Glomerular visceral epithelial cell (primary cell): ENCODE measurements around the gene SLC26A11.
"Not testable (repeated sequence)": the region's sequence is repeated elsewhere in the genome, so short reads cannot be mapped to it uniquely, and the experiment has no call there.

Source experiments
- DNase-seq: peaks from one replicate; pipeline ENCODE4 v3.0.0-alpha.2; 2016; ENCODE audit errors: extremely low spot score

The SLC26A11 gene

DNA sequence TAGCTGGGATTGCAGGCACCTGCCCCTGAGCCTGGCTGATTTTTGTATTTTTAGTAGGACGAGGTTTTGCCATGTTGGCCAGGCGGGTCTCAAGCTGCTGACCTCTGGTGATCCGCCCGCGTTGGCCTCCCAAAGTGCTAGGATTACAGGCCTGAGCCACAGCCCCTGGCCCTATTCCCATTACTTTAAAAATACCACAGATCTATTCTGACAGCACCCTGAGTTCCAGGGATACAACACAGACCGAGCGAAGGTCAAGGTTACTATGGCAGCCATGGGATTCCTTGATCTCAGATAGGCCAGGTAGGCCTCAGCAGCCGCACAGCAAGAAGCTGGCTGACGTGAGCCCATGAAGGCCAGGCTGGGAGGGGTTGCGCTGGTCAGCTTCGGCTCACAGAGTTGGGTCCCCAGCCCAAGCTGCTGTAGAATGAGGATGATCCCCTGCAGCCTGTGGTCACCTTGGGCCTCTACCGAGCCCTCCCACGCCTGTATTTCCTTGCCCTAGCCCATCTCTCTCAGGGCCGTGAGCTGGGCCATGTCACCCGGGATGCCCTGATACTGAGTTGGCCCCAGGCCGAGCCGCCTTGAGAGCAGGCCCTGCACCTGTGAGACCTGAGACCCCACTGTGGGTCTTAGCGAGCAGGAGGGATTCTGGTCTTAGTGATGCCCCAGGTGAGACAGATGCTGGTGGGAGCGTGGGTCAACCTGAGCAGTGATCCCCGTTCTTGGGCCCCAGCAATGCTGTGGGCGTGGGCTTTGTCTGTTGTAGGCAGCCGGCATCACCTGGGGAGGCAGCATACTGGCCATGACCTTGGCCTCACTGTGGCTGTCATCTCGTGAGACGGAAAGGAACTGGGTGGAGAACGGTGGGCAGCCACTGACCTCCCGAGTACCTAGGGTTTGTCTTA is 23.6 kb downstream of the SLC26A11 start:
- no peak for DNase-seq

- not testable (repeated sequence) for DNase-seq
Measured at GRCh38 chr17:80244448-80244847, 24.2 kb downstream of the SLC26A11 start.

DNA sequence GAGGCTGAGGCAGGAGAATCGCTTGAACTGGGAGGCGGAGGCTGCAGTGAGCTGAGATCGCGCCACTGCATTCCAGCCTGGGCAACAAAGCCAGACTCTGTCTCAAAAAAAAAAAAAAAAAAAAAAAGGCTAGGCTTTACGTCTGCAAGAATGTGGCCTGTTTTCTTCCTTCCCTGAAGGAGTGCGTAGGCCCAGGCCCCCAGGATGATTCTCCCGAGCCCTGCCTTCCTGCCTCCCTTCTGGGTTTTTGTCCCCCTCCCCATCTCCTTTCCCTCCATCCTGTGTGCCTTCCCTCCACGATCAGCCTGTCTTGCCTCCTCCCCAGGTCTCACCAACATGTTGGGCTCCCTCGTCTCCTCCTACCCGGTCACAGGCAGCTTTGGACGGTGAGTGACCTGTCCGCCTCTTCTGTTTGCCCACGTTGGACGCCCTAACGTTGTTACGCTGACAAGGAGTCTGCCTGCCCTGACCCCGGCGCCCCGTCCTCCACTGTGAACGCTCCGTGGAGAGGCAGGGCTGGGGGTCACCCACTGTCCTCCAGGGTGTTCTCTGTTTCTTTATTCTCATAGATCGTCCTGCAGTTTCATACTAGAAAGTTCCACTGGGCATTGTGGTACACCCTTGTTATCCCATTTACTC is 24.8 kb downstream of the SLC26A11 start:
- no peak for DNase-seq

GRCh38 chr17:80245566-80246265 is 25.5 kb downstream of the SLC26A11 start:
- DNase-seq: no peak

DNA sequence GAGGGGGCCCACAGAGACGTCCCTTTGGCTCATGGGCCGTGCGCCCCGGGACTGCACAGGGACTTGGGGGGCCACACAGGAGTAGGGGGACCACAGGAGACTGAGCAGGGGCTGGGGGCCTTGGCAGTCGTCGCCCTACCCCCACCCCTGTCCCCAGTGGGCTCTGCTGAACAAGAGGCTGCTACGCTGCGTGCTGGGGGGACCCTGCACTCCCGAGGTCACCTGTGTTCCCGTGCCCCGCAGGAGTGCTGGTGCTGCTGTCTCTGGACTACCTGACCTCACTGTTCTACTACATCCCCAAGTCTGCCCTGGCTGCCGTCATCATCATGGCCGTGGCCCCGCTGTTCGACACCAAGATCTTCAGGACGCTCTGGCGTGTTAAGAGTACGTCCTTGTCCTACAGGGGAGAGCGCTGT is 26.0 kb downstream of the SLC26A11 start:
- no peak for DNase-seq

GRCh38 chr17:80246726-80247125 is 26.5 kb downstream of the SLC26A11 start:
- DNase-seq: no peak

DNA sequence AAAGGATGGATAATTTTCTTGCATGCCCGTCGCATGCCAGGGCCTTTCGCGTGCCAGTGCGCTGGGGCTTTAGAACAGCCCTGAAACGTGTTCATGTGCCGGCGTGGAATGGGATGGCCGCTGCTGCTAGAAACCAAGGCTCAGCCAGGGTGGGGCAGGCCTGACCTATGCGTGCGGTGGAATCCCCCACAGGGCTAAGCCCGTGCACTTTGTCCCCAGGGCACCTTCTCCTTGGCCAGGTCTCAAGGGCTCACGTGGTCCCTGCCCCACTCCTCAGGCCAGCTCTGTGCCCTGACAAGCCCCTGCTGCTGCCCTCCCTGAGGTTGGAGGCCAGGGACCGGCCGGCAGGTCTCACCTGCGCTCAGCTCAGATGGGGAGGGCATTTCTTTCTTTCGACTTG is 27.3 kb downstream of the SLC26A11 start:
- DNase-seq: no peak

DNA sequence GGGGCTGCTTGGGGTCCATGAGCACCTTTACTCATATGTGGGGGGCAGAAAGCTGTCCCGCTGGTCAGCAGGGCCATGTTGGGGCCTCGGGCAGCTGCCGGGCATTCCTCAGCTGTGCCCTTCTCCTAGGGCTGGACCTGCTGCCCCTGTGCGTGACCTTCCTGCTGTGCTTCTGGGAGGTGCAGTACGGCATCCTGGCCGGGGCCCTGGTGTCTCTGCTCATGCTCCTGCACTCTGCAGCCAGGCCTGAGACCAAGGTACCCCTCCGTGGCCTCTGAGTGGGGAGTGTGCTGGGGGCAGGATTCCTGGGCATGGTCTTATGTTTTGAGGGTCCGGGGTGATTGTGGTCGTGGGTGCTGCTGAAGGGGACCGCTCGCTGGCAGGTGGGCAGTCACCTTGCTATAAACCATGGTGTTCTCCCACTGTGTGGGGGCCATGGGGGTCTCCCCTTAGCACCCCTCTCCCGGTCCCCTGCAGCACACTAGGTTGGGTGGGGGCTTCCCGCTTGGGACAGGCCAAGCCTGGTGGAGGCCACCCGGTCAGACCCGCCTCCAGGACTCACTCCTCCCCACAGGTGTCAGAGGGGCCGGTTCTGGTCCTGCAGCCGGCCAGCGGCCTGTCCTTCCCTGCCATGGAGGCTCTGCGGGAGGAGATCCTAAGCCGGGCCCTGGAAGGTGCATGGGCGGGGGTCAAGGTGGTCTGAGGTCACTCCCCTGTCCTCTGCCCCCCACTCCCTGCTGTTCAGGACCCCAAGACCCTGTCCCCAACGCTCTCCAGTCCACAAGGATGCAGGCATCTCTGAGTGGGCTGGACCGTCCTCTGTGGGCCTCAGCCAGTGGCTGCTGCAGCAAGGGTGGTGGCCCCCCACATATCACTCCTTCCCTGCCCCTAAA is 28.0 kb downstream of the SLC26A11 start:
- DNase-seq: no peak

DNA sequence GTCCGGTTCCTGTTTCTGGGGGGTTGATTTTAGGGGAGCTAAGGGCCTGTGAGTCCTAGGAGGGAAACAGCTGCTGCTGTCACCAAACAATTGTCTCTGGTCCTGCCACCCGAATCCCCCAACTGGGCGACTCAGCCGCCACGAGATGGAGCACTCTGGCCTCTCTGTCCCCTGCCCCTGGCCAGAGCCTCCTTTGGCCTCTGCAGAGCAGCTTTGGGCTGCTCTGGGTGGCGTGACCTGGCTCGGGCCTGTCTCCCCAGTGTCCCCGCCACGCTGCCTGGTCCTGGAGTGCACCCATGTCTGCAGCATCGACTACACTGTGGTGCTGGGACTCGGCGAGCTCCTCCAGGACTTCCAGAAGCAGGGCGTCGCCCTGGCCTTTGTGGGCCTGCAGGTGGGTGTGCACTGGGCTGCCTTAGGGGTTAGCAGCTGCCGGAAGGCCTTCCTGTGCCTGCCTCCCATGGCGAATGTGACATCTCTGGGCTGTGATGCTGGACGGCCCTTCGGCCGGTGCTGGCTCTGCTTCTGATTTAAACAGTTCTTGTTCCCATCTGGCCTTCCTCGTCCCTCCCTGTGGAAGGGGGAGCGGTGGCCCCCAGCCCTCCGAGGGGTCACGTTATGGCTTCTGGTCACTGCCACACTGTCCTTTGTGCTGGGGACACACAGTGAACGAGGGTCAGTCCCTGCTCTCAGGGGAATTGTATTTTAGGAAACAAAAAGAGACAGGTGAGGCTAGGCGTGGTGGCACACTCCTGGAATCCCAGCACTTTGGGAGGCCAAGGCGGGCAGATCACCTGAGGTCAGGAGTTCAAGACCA is 28.9 kb downstream of the SLC26A11 start:
- DNase-seq: no peak

DNA sequence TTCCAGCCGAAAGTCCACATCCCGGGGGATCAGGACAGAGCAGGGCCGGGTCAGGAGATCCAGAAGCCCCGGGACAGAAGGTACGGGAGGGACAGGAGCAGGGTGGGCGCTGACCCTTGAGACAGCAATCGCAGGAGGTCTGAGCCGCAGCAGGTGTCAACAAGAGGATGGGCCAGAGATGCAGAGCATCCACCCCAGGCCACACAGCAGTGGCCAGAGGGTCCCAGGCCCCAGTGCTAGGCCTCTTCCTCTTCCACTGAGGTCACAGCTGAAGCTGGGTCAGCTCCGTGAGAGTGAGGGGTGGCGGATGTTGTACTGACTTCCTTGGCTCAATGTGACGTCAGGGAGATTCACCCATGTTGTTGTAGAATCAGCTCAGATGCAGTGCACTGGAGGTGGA is 31.7 kb downstream of the SLC26A11 start:
- DNase-seq: no peak

GRCh38 chr17:80252871-80253270 is 32.6 kb downstream of the SLC26A11 start:
- peak; percentile 66 for DNase-seq

DNA sequence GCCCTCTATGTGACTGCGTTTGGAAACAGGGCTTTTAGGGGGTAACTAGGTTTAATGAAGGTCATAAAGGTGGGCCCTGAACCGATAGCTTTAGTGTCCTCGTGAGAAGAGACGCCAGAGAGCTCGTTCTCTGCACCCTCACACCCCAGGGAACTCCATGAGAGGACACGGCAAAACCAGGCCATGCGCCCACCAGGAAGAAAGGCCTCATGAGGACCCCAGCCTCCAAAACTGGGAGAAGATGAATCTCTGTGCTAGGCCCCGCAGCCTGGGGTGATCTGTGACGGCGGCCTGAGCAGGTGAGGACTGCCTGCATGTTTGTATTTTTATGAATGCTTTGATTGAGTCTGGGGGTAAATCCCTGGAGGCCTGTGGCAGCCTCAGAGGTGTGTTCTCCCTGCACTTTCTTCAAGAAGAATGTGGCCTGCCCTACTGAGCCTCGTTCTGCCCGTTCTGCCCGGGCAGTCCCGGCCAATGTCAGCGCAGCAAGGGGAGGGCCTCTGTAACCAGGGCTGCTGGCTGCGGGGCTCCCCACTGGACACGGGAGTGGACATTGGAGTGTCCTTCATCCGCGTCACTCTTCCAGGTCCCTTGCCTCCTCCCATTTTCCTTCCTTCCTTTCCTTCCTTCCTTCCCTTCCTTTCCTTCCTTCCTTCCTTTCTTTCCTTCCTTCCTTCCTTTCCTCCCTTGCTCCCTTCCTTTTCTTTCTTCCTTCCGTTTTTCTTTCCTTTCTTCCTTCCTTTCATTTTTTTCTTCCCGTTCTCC is 33.6 kb downstream of the SLC26A11 start:
- peak; percentile 61 for DNase-seq

DNA sequence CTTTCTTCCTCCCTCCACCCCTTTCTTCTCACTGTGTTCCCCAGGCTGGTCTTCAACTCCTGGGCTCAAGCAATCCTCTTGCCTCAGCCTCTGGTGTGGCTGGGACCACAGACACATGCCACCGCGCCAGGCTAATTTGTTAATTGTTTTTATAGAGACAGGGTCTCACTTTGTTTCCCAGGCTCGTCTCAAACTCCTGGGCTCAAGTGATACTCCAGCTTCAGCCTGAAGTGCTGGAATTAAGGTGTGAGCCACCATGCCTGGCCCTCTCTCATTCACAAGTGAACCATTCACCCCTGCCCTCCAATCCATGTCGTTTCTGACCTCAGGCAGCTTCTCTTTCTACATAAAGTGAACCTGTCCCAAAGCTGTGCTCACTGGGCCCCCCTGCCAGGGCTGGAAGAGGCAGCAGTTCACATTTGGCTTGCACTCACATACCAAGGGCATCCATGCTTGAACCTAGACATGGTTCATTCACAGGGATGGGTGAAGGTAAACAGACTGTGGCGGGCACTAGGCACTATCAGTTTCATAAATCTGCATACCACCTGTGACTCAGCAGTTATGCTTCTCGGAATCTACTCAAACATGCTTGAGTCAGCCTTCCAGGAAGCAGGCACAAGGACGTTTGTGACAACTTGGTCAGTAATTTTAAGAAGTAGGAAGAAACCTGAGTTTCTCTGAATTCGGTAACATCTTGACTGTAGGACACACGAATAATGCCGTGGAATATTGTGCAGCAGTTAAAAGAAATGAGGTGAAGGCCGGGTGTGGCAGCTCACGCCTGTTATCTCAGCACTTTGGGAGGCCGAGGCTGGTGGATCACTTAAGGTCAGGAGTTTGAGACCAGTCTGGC is 34.4 kb downstream of the SLC26A11 start:
- DNase-seq: peak; percentile 97

DNA sequence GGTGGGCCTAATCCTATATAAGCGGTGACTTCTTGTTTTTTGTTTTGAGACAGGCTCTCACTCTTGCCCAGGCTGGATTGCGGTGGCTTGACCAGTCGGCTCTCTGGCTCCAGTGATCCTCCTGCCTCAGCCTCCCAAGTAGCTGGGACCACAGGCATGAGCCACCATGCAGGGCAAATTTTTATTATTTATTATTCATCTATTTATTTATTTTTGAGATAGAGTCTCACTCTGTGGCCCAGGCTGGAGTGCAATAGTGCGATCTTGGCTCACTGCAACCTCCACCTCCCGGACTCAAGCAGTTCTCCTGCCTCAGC is 35.8 kb downstream of the SLC26A11 start:
- DNase-seq: no peak

DNA sequence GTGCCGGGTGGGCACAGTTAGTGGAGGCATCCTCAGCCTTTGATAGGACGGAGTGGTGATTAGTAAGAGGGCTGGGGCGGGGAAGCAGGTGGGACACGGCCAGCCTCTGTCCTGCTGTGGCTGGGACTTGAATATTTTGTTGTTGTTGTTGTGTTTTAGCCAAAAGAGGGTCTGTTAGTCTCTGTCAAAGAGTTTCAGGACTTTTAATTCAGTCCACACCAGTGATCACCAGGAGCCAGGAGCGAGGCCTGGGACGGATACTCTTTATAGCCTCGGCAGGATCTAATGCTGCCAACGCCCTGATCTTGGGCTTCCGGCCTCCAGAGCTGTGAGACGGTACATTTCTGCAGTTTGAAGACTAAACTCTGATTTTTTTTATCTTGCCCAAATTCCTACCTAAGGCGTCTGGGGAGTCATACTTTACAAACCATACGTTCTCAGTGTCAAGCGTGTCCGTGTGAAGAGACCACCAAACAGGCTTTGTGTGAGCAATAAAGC is 37.5 kb downstream of the SLC26A11 start:
- no peak for DNase-seq

- not testable (repeated sequence) for DNase-seq
Measured at GRCh38 chr17:80258296-80258695, 38.1 kb downstream of the SLC26A11 start.

DNA sequence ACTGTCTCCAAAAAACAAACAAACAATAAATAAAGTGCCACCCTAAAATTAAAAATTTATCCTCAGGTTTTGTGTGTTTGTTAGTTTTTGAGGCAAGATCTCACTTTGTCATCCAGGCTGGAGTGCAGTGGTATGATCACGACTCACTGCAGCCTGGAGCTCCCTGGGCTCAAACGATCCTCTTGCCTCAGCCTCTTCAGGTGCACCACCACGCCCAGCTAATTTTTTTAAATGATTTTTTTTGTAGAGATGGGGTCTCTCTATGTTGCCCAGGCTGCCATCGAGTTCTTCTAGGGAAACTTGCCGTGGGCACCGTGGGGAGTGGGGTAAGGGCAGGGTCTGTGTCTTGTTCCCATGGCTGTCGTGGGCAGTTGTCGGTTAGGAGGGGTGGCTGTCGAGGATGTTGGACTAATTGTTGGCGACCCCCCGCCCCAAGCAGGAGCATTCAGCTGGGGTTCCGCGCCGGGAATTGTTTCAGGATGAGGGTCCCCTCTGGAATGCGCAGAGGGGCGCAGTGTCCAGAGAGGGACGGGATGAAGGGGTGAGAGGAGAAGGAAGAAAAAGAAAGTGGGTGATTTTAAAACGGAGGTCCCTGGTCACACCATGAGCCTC is 39.3 kb downstream of the SLC26A11 start:
- DNase-seq: no peak

GRCh38 chr17:80260069-80260535 is 39.9 kb downstream of the SLC26A11 start:
- peak; percentile 88 for DNase-seq
